Body of pancreas (tissue), 4 donors: ENCODE data around the gene CD81. TPM values are rescaled to one million over a fixed set of nuclear protein-coding genes. Genes with fewer than 3 reads are reported as not detected.

Experiments used
- ATAC-seq: fragments of 150-250 bp; one replicate; pipeline ENCODE4 v1.9.1; 2016
- DNase-seq, 4 donors: peaks; one replicate each; pipeline ENCODE4 v3.0.0-alpha.2; 2019
- H3K27ac ChIP-seq, 4 donors: fragments of 200-600 bp; sonication (generic); 1 replicate in 3 of 4; 2 replicates in 1 of 4; pipeline versions ENCODE4 v1.5.1 to v1.6.1; 2016 to 2019; ENCODE audit warnings: mild to moderate bottlenecking in 1 of 4, mixed read lengths in 1 of 4, moderate library complexity in 1 of 4
- H3K27me3 ChIP-seq, 2 donors: fragments of 200-600 bp; sonication (generic); one replicate each; pipeline ENCODE4 v1.6.0; 2016; ENCODE audit warnings: mild to moderate bottlenecking in 1 of 2
- H3K36me3 ChIP-seq, 2 donors: fragments of 200-600 bp; sonication (generic); replicated peaks in 1 of 2; 2 replicates each; pipeline ENCODE4 v1.5.1; 2016; ENCODE audit warnings: low read depth in 2 of 2; ENCODE audit not compliant: insufficient read depth in 1 of 2
- H3K4me1 ChIP-seq: fragments of 200-600 bp; sonication (generic); one replicate; pipeline ENCODE4 v1.6.0; 2016
- H3K4me3 ChIP-seq, 2 donors: fragments of 200-600 bp; sonication (generic); 1 replicate in 1 of 2; 2 replicates in 1 of 2; pipeline ENCODE4 v1.5.1; 2016 to 2019
- H3K9me3 ChIP-seq, 3 donors: fragments of 200-600 bp; sonication (generic); 1 replicate in 2 of 3; 2 replicates in 1 of 3; pipeline ENCODE4 v1.5.1; 2016
- POLR2A ChIP-seq, 3 donors: fragments of 450-650 bp; IDR thresholded peaks; one replicate each; pipeline ENCODE4 v1.6.1; 2016; ENCODE audit warnings: antibody characterized with exemption in 3 of 3, mild to moderate bottlenecking in 2 of 3
- WGBS, 2 donors: methylation state at CpG; one replicate each; pipeline ENCODE4 v1.1.5; 2017; 5-methylcytosine and 5-hydroxymethylcytosine counted together
- intact Hi-C: fragments of 100-400 bp; cut with DNase I; formaldehyde crosslinking; loops from one replicate; pipeline ENCODE4 v1.15.1; 2023
- total RNA-seq, 2 donors: library from RNA; depleted of rRNA; stranded (reverse); fragments of >200 nt; gene quantifications; one replicate each; pipeline ENCODE4 v1.1.0, GENCODE V29; 2016
- TF ChIP-seq, protein P1 (sequence below), 7 experiments: fragments of 450-650 bp in 4 of 7; fragments of 200-600 bp in 3 of 7; sonication (generic) in 3 of 7; IDR thresholded peaks; one replicate each; pipeline ENCODE4 v1.5.1; 2016 to 2019; ENCODE audit warnings: antibody characterized with exemption in 7 of 7

CD81 gene
- total RNA-seq, 2 donors from 2014 or later, result 217 to 332 TPM

DNA sequence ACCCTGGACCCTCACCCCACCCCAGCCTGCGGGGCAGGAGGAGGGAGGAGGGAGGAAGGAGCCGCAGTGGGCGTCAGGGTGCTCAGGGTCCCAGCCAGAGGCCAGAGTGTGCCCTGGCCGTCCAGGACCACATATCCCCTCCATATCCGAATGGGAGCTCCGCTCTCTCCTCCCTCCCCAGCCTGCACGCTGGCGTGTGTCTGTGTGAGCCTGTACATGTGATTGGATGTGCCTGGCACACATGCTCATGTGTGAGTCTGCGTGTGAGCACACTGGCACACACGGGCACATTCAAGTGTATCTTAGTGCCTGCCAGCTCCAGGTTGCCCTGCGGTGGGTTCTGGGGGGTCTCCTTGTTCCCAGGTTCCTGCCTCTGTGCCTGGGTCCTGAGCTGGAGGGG is 31.6 kb downstream of the CD81 start:
- Histone ChIP-seq H3K27me3 (no peaks in the 10 kb centered on the region), H3K36me3 (peaks cover 0 to 2% of the 10 kb centered on the region in 2 donors), H3K9me3 (no peaks in the 10 kb centered on the region), H3K4me1 (no peaks in the 10 kb centered on the region), H3K27ac (no peak overlapping the region), H3K4me3 (no peak overlapping the region)
- ATAC-seq, result no peak
- 38 to 53% methylated on average over 4 to 10 of the region's 11 CpGs for WGBS, 2 donors
- DNase-seq, result no peak
- intact Hi-C loops, result no loop called here
- no peak for TF ChIP-seq POLR2A (IDR thresholded peaks at IDR 0.05)
- TF ChIP-seq, protein P1, sequence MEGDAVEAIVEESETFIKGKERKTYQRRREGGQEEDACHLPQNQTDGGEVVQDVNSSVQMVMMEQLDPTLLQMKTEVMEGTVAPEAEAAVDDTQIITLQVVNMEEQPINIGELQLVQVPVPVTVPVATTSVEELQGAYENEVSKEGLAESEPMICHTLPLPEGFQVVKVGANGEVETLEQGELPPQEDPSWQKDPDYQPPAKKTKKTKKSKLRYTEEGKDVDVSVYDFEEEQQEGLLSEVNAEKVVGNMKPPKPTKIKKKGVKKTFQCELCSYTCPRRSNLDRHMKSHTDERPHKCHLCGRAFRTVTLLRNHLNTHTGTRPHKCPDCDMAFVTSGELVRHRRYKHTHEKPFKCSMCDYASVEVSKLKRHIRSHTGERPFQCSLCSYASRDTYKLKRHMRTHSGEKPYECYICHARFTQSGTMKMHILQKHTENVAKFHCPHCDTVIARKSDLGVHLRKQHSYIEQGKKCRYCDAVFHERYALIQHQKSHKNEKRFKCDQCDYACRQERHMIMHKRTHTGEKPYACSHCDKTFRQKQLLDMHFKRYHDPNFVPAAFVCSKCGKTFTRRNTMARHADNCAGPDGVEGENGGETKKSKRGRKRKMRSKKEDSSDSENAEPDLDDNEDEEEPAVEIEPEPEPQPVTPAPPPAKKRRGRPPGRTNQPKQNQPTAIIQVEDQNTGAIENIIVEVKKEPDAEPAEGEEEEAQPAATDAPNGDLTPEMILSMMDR (IDR thresholded peaks at IDR 0.05), result no peak

DNA sequence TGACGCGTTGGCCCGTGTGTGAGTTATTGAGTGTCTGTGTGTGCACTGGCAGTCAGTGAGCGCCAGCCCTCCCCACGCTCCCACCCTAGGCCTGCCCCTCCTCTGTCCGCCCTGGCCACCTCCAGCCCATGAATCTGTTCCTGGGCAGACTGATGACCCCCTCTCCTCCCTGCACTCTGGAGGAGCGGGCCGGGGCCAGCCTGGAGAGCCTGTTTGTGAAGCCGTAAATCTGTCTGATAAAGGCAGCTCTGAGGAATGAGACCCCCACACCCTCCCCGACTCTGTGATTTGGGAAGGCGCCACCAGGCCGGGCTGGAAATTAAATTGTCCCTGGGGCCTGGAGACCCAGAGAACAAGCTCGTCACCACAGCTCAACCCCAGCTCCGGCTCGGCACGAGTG is 32.0 kb downstream of the CD81 start:
- 10 to 47% methylated on average over 3 to 16 of the region's 16 CpGs for WGBS, 2 donors
- Histone ChIP-seq H3K9me3 (no peaks in the 10 kb centered on the region), H3K27me3 (no peaks in the 10 kb centered on the region), H3K36me3 (no peaks in the 10 kb centered on the region), H3K27ac (no peak overlapping the region), H3K4me3 (no peak overlapping the region), H3K4me1 (no peaks in the 10 kb centered on the region)
- DNase-seq (no peak), ATAC-seq (no peak)
- intact Hi-C loops, result no loop called here
- TF ChIP-seq POLR2A (IDR thresholded peaks at IDR 0.05), result no peak
- TF ChIP-seq, protein P1 (IDR thresholded peaks at IDR 0.05), result no peak

GRCh38 chr11:2409611-2410468 is 32.7 kb downstream of the CD81 start:
- TF ChIP-seq, protein P1 (IDR thresholded peaks at IDR 0.05), result no peak
- no peak for TF ChIP-seq POLR2A (IDR thresholded peaks at IDR 0.05)
- intact Hi-C loops, result no loop called here
- Histone ChIP-seq H3K4me1 (no peaks in the 10 kb centered on the region), H3K4me3 (no peak overlapping the region), H3K27ac (no peak overlapping the region), H3K9me3 (no peaks in the 10 kb centered on the region), H3K36me3 (no peaks in the 10 kb centered on the region), H3K27me3 (no peaks in the 10 kb centered on the region)
- DNase-seq, result no peak
- 21 to 35% methylated on average over 14 to 41 of the region's 42 CpGs for WGBS, 2 donors
- no peak for ATAC-seq

DNA sequence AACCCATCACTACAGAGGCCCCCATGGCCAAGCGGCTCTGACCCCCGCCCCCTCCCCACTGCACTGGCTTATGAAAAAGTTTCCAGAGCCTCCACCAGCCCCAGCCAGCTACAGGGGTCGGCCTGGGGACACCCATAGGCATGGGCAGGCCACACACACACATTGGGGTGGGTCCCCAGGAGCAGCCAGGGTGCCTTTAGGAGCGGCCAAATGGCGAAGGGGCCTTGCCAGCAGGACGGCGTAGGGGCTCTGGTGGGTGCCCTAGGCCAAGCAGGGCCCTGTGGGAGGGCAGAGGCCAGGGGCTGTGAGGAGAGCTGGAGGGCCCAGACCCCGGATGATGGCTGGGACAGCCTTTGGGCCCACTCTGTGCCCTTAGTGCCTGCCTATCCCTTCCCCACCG is 33.5 kb downstream of the CD81 start:
- DNase-seq, result no peak
- no peaks in the 10 kb centered on the region for H3K4me1 ChIP-seq
- H3K4me3 ChIP-seq, result no peak overlapping the region
- no peak for TF ChIP-seq POLR2A (IDR thresholded peaks at IDR 0.05)
- TF ChIP-seq, protein P1 (IDR thresholded peaks at IDR 0.05), result no peak
- WGBS, 2 donors, result 40 to 57% methylated on average over 3 to 9 of the region's 9 CpGs
- ATAC-seq, result no peak
- intact Hi-C loops, result no loop called here
- H3K9me3 ChIP-seq, result no peaks in the 10 kb centered on the region
- H3K27me3 ChIP-seq, result no peaks in the 10 kb centered on the region
- no peak overlapping the region for H3K27ac ChIP-seq
- H3K36me3 ChIP-seq, result no peaks in the 10 kb centered on the region
